Measurements from ENCODE around the gene ADAT2.

ADAT2 gene

DNA sequence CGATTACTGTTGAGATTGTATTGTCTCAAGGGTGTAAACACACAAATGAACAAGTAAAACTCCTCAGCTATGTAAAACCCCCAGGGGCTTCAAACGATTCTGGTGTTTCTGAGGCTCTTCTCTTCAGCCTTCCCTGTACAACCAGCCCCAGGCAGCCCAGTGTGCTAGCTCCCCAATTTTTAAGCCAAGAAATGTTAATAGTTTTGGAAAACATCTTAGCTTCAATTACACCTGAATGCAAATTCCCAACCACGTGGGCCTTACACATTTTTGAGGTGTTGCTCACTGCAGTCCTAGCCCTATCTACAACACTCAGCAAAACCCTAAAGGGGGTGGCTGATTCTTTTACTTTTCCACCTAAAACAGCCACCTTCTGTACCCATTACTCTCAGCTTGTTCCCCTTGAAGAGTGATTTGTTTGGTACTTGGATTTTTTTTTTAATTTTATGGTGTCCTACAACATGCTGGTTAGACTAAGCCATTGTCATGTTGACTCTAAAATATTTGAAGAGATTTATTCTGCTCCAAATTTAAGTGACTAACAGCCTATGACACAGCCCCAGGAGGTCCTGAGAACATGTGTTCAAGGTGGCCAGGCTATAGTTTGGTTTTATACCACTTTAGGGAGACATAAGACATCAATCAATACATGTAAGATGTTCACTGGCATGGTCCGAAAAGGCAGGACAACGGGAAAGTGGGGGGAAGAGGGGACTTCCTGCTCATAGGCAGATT, 48.7 kb downstream of the ADAT2 start:
- H3K4me3 ChIP-seq (ENCODE audit: low read length), result no peak overlapping the region
- no peaks in the 10 kb centered on the region for H3K79me2 ChIP-seq (ENCODE audit: low read length)
- H3K4me1 ChIP-seq (ENCODE audit: low read length), result no peaks in the 10 kb centered on the region
- no peak overlapping the region for H3K27ac ChIP-seq (ENCODE audit: low read length)
- H3K27me3 ChIP-seq (replicated peaks; ENCODE audit: insufficient read depth, low read length), result no peaks in the 10 kb centered on the region
- no peak overlapping the region for H3K9ac ChIP-seq (ENCODE audit: low read length)
- no peak for DNase-seq
- no peaks in the 10 kb centered on the region for H4K20me1 ChIP-seq (ENCODE audit: insufficient read depth, low read length)
- H2AFZ ChIP-seq (ENCODE audit: low read length), result no peak overlapping the region
- H3K4me2 ChIP-seq (ENCODE audit: low read depth, low read length), result no peak overlapping the region
- H3K9me2 ChIP-seq (replicated peaks; ENCODE audit: insufficient read depth, low read length), result no peaks in the 10 kb centered on the region
- H3K9me3 ChIP-seq (replicated peaks; ENCODE audit: insufficient read depth, low read length), result no peaks in the 10 kb centered on the region
- no peaks in the 10 kb centered on the region for H3K36me3 ChIP-seq (replicated peaks; ENCODE audit: insufficient read depth, low read length)
- no peaks in the 10 kb centered on the region for H3F3A ChIP-seq (ENCODE audit: insufficient read depth, low read length)
- TF ChIP-seq EZH2 (optimal IDR thresholded peaks at IDR 0.05; ENCODE audit: low read depth, low read length) (no peak), EZH2phosphoT487 (IDR thresholded peaks at IDR 0.05; ENCODE audit: low read length) (no peak)
- TF ChIP-seq, protein P1, sequence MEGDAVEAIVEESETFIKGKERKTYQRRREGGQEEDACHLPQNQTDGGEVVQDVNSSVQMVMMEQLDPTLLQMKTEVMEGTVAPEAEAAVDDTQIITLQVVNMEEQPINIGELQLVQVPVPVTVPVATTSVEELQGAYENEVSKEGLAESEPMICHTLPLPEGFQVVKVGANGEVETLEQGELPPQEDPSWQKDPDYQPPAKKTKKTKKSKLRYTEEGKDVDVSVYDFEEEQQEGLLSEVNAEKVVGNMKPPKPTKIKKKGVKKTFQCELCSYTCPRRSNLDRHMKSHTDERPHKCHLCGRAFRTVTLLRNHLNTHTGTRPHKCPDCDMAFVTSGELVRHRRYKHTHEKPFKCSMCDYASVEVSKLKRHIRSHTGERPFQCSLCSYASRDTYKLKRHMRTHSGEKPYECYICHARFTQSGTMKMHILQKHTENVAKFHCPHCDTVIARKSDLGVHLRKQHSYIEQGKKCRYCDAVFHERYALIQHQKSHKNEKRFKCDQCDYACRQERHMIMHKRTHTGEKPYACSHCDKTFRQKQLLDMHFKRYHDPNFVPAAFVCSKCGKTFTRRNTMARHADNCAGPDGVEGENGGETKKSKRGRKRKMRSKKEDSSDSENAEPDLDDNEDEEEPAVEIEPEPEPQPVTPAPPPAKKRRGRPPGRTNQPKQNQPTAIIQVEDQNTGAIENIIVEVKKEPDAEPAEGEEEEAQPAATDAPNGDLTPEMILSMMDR (IDR thresholded peaks at IDR 0.05; ENCODE audit: low read length), result no peak

- H3K4me2 ChIP-seq (ENCODE audit: low read depth, low read length), result no peak overlapping the region
- no peak overlapping the region for H3K27ac ChIP-seq (ENCODE audit: low read length)
- no peak overlapping the region for H3K9ac ChIP-seq (ENCODE audit: low read length)
- H3K27me3 ChIP-seq (replicated peaks; ENCODE audit: insufficient read depth, low read length), result no peaks in the 10 kb centered on the region
- no peaks in the 10 kb centered on the region for H3K4me1 ChIP-seq (ENCODE audit: low read length)
- no peaks in the 10 kb centered on the region for H3K36me3 ChIP-seq (replicated peaks; ENCODE audit: insufficient read depth, low read length)
- DNase-seq, result no peak
- H4K20me1 ChIP-seq (ENCODE audit: insufficient read depth, low read length), result no peaks in the 10 kb centered on the region
- no peaks in the 10 kb centered on the region for H3K9me3 ChIP-seq (replicated peaks; ENCODE audit: insufficient read depth, low read length)
- TF ChIP-seq EZH2 (optimal IDR thresholded peaks at IDR 0.05; ENCODE audit: low read depth, low read length), result no peak
- TF ChIP-seq EZH2phosphoT487 (IDR thresholded peaks at IDR 0.05; ENCODE audit: low read length), result no peak
- TF ChIP-seq, protein P1 (IDR thresholded peaks at IDR 0.05; ENCODE audit: low read length), result no peak
- H3K79me2 ChIP-seq (ENCODE audit: low read length), result no peaks in the 10 kb centered on the region
- no peaks in the 10 kb centered on the region for H3K9me2 ChIP-seq (replicated peaks; ENCODE audit: insufficient read depth, low read length)
- no peak overlapping the region for H2AFZ ChIP-seq (ENCODE audit: low read length)
- no peaks in the 10 kb centered on the region for H3F3A ChIP-seq (ENCODE audit: insufficient read depth, low read length)
- no peak overlapping the region for H3K4me3 ChIP-seq (ENCODE audit: low read length)
Measured at GRCh38 chr6:143401068-143401446, 49.4 kb downstream of the ADAT2 start.

GRCh38 chr6:143400258-143401067, 50.0 kb downstream of the ADAT2 start:
- TF ChIP-seq, protein P1 (IDR thresholded peaks at IDR 0.05; ENCODE audit: low read length), result no peak
- TF ChIP-seq EZH2 (optimal IDR thresholded peaks at IDR 0.05; ENCODE audit: low read depth, low read length) (no peak), EZH2phosphoT487 (IDR thresholded peaks at IDR 0.05; ENCODE audit: low read length) (no peak)
- no peaks in the 10 kb centered on the region for H3K4me1 ChIP-seq (ENCODE audit: low read length)
- H3K4me2 ChIP-seq (ENCODE audit: low read depth, low read length), result no peak overlapping the region
- no peaks in the 10 kb centered on the region for H3K27me3 ChIP-seq (replicated peaks; ENCODE audit: insufficient read depth, low read length)
- H3K9me3 ChIP-seq (replicated peaks; ENCODE audit: insufficient read depth, low read length), result no peaks in the 10 kb centered on the region
- H4K20me1 ChIP-seq (ENCODE audit: insufficient read depth, low read length), result no peaks in the 10 kb centered on the region
- no peak overlapping the region for H3K9ac ChIP-seq (ENCODE audit: low read length)
- H3K4me3 ChIP-seq (ENCODE audit: low read length), result no peak overlapping the region
- H3F3A ChIP-seq (ENCODE audit: insufficient read depth, low read length), result no peaks in the 10 kb centered on the region
- no peaks in the 10 kb centered on the region for H3K9me2 ChIP-seq (replicated peaks; ENCODE audit: insufficient read depth, low read length)
- H3K36me3 ChIP-seq (replicated peaks; ENCODE audit: insufficient read depth, low read length), result no peaks in the 10 kb centered on the region
- no peaks in the 10 kb centered on the region for H3K79me2 ChIP-seq (ENCODE audit: low read length)
- no peak overlapping the region for H3K27ac ChIP-seq (ENCODE audit: low read length)
- no peak for DNase-seq
- no peak overlapping the region for H2AFZ ChIP-seq (ENCODE audit: low read length)
